ENCODE measurements around the gene USP44. TPM values are rescaled to one million over a fixed set of nuclear protein-coding genes. Genes with fewer than 3 reads are reported as not detected.
A peak's percentile ranks its signal among the peaks of the same experiment; 100 is the strongest.
"Not testable (repeated sequence)": the region's sequence is repeated elsewhere in the genome, so short reads cannot be mapped to it uniquely, and the experiment has no call there.

The USP44 gene
- total RNA-seq, 1 donor: 0.36 TPM

DNA sequence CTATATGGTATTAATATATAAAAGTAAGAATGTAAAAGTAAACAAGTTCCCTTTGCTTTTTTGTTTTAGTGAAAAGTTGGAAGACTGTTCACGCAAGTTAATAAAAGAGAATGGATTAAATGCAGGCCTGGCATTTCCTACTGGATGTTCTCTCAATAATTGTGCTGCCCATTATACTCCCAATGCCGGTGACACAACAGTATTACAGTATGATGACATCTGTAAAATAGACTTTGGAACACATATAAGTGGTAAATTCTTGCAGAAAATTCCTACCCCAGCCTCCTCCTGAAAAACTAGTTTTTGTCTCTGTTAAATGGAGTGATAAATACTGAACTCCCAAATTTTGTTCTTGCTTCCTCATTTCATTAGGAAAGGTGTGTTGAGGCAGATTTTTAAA, 56.4 kb downstream of the USP44 start:
- Histone ChIP-seq H3K79me2 (ENCODE audit: insufficient read depth, low read length) (peaks cover 36% of the 10 kb centered on the region), H3K4me2 (ENCODE audit: insufficient read depth, low read length) (no peak overlapping the region), H4K20me1 (ENCODE audit: insufficient read depth, low read length) (no peaks in the 10 kb centered on the region), H3K27ac (ENCODE audit: low read depth, low read length) (no peak overlapping the region), H3K4me1 (ENCODE audit: insufficient read depth, low read length) (no peaks in the 10 kb centered on the region), H3K9me3 (ENCODE audit: low read depth, low read length) (no peaks in the 10 kb centered on the region), H3K4me3 (ENCODE audit: insufficient read depth, low read length) (no peak overlapping the region), H2AFZ (ENCODE audit: low read length) (no peak overlapping the region), H3K36me3 (ENCODE audit: insufficient read depth, low read length) (peaks cover 69% of the 10 kb centered on the region), H3K27me3 (ENCODE audit: insufficient read depth, low read length) (no peaks in the 10 kb centered on the region)
- TF ChIP-seq, protein P1, sequence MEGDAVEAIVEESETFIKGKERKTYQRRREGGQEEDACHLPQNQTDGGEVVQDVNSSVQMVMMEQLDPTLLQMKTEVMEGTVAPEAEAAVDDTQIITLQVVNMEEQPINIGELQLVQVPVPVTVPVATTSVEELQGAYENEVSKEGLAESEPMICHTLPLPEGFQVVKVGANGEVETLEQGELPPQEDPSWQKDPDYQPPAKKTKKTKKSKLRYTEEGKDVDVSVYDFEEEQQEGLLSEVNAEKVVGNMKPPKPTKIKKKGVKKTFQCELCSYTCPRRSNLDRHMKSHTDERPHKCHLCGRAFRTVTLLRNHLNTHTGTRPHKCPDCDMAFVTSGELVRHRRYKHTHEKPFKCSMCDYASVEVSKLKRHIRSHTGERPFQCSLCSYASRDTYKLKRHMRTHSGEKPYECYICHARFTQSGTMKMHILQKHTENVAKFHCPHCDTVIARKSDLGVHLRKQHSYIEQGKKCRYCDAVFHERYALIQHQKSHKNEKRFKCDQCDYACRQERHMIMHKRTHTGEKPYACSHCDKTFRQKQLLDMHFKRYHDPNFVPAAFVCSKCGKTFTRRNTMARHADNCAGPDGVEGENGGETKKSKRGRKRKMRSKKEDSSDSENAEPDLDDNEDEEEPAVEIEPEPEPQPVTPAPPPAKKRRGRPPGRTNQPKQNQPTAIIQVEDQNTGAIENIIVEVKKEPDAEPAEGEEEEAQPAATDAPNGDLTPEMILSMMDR (IDR thresholded peaks at IDR 0.05; ENCODE audit: extremely low read depth, low read depth, low read length): no peak
- no peak for DNase-seq (ENCODE audit: insufficient read length, low spot score, missing footprints)

DNA sequence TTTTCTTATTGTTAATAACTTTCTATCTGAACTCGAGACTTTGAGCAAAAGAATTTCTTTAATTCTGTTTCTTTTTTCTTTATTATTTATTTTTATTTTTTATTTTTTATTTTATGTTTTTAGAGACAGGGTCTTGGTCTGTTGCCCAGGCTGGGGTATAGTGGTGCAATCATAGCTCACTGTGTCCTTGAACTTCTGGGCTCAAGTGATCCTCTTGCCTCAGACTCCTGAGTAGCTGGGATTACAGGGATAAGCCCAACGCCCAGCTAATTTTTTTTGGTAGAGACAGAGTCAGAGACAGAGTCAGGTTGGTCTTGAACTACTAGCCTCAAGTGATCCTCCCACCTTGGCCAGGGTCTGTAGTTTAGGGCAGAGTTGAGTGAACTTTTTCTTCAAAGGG, 58.8 kb downstream of the USP44 start:
- H3K9me3 ChIP-seq (ENCODE audit: low read depth, low read length): no peaks in the 10 kb centered on the region
- no peaks in the 10 kb centered on the region for H3K27me3 ChIP-seq (ENCODE audit: insufficient read depth, low read length)
- TF ChIP-seq, protein P1 (IDR thresholded peaks at IDR 0.05; ENCODE audit: extremely low read depth, low read depth, low read length): no peak
- H3K4me3 ChIP-seq (ENCODE audit: insufficient read depth, low read length): no peak overlapping the region
- peaks cover 22% of the 10 kb centered on the region for H3K79me2 ChIP-seq (ENCODE audit: insufficient read depth, low read length)
- no peaks in the 10 kb centered on the region for H4K20me1 ChIP-seq (ENCODE audit: insufficient read depth, low read length)
- H2AFZ ChIP-seq (ENCODE audit: low read length): no peak overlapping the region
- no peak overlapping the region for H3K27ac ChIP-seq (ENCODE audit: low read depth, low read length)
- H3K4me1 ChIP-seq (ENCODE audit: insufficient read depth, low read length): no peaks in the 10 kb centered on the region
- DNase-seq (ENCODE audit: insufficient read length, low spot score, missing footprints): no peak
- peaks cover 57% of the 10 kb centered on the region for H3K36me3 ChIP-seq (ENCODE audit: insufficient read depth, low read length)
- no peak overlapping the region for H3K4me2 ChIP-seq (ENCODE audit: insufficient read depth, low read length)

DNA sequence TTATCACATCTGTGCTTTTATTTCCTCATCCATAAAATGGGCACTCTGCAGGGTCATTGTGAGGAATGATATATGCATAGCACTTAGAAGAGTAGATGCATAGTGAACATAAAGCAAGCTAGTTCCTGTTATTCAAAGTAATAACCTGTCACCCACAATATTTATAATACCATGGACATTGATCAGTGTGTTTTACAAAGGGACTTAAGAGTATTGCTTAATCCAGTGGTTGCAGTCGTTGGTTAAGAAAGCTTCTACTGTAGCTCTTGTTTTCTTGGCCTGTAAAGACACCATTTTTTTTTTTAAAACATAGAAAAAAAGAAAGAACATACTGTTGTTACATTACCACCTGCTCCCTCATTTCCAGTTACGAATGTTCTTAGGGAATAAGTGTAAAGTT, 64.3 kb downstream of the USP44 start:
- peaks cover 34% of the 10 kb centered on the region for H3K36me3 ChIP-seq (ENCODE audit: insufficient read depth, low read length)
- H3K4me2 ChIP-seq (ENCODE audit: insufficient read depth, low read length): no peak overlapping the region
- H2AFZ ChIP-seq (ENCODE audit: low read length): no peak overlapping the region

DNA sequence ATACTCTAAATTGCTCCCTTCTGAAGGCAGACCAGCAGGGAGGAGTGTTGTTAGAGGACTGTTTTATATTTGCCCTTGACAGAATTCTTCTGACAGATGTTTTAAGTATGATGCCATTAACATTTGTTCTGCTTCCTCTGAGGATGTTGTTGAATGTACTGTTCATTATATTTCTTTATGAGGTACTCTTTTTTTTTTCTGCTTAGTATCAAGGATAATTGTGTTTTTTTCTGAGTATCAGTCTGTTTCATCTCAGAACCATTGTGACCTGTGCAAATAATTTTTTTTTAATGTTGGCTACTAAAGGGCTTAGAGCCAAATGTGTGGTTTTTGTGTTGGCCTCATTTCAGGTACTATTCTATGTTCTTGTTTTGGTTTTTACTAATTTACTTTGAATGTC, 66.8 kb downstream of the USP44 start:
- TF ChIP-seq, protein P1 (IDR thresholded peaks at IDR 0.05; ENCODE audit: extremely low read depth, low read depth, low read length): no peak
- Histone ChIP-seq H3K4me2 (ENCODE audit: insufficient read depth, low read length) (no peak overlapping the region), H3K27ac (ENCODE audit: low read depth, low read length) (no peak overlapping the region), H2AFZ (ENCODE audit: low read length) (no peak overlapping the region), H3K4me1 (ENCODE audit: insufficient read depth, low read length) (no peaks in the 10 kb centered on the region), H3K9me3 (ENCODE audit: low read depth, low read length) (no peaks in the 10 kb centered on the region), H3K36me3 (ENCODE audit: insufficient read depth, low read length) (peaks cover 26% of the 10 kb centered on the region), H4K20me1 (ENCODE audit: insufficient read depth, low read length) (peaks cover 23% of the 10 kb centered on the region), H3K79me2 (ENCODE audit: insufficient read depth, low read length) (peaks cover 67% of the 10 kb centered on the region), H3K27me3 (ENCODE audit: insufficient read depth, low read length) (no peaks in the 10 kb centered on the region), H3K4me3 (ENCODE audit: insufficient read depth, low read length) (no peak overlapping the region)
- DNase-seq (ENCODE audit: insufficient read length, low spot score, missing footprints): peak; percentile 43

More for the DNA sequence above, 64.3 kb downstream of the USP44 start:
- Histone ChIP-seq H3K4me1 (ENCODE audit: insufficient read depth, low read length) (no peaks in the 10 kb centered on the region), H3K79me2 (ENCODE audit: insufficient read depth, low read length) (peaks cover 54% of the 10 kb centered on the region), H4K20me1 (ENCODE audit: insufficient read depth, low read length) (peaks cover 10% of the 10 kb centered on the region), H3K27ac (ENCODE audit: low read depth, low read length) (no peak overlapping the region), H3K27me3 (ENCODE audit: insufficient read depth, low read length) (no peaks in the 10 kb centered on the region), H3K9me3 (ENCODE audit: low read depth, low read length) (no peaks in the 10 kb centered on the region), H3K4me3 (ENCODE audit: insufficient read depth, low read length) (no peak overlapping the region)
- TF ChIP-seq, protein P1 (IDR thresholded peaks at IDR 0.05; ENCODE audit: extremely low read depth, low read depth, low read length): no peak
- DNase-seq (ENCODE audit: insufficient read length, low spot score, missing footprints): no peak

DNA sequence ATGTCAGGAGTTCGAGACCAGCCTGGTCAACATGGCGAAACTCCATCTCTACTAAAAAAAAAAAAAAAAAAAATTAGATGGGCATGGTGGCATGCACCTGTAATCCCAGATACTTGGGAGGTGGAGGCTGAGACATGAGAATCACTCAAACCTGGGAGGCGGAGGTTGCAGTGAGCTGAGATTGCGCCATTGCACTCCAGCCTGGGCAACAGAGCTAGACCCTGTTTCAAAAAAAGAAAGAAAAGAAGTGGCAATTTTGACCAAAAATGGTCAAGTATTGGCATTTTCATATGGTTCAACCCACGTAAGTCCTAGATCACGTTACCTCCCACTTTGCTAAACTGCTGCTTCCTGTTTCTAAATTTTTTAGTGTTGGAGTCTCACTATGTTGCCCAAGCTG, 68.7 kb downstream of the USP44 start:
- not testable (repeated sequence) for H3K4me3 ChIP-seq (ENCODE audit: insufficient read depth, low read length); H3K9me3 ChIP-seq (ENCODE audit: low read depth, low read length); H3K4me1 ChIP-seq (ENCODE audit: insufficient read depth, low read length); H2AFZ ChIP-seq (ENCODE audit: low read length); DNase-seq (ENCODE audit: insufficient read length, low spot score, missing footprints); H3K27me3 ChIP-seq (ENCODE audit: insufficient read depth, low read length); H3K4me2 ChIP-seq (ENCODE audit: insufficient read depth, low read length); H3K27ac ChIP-seq (ENCODE audit: low read depth, low read length)
- Histone ChIP-seq H3K36me3 (ENCODE audit: insufficient read depth, low read length) (peaks cover 40% of the 10 kb centered on the region), H3K79me2 (ENCODE audit: insufficient read depth, low read length) (peaks cover 83% of the 10 kb centered on the region), H4K20me1 (ENCODE audit: insufficient read depth, low read length) (peaks cover 30% of the 10 kb centered on the region)

Data from osteoblast (primary cell).